ENCODE measurements around the gene TAS1R2.
A peak's percentile ranks its signal among the peaks of the same experiment; 100 is the strongest.

The TAS1R2 gene

GRCh38 chr1:18820791-18821641 is 38.4 kb downstream of the TAS1R2 start:
- DNase-seq (ENCODE audit: low read depth, low spot score) = peak; percentile 92

DNA sequence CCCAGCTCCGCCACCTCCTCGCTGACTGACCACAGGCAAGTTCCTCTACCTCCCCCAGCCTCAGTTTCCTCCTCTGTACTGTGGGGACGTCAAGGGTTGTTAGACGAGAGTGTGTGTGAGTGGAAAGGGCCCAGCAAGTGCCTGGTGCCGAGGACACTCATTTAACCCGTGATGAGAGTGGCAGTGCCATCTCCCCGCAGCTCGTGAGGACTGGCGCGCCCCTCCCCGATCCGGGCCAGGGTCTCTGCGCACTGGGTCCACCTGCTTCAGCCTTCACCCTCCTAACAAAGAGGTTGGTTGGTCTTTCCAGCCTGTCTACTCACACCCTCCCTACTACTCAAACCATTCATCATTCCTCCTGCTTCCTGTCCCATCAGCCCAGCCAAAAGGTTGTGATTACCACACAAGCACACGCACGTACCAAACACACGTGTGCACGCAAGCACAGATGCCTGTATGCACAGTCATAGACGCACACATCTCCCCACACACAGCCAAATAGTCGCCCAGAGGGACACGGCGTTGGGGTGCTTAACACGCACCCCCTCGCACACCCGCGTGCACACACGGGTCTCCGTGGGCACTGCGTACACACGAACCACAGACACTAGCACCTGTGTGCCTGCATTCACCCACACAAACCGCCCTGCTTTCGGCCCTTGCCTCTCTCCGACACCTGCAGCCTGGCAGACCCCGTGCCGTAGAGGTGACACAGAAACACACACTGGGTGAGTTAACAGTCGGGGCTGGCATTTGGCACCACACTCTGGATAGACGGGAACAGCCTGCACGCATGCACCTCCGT is 39.3 kb downstream of the TAS1R2 start:
- peak; percentile 29 for DNase-seq (ENCODE audit: low read depth, low spot score)

- no peak for DNase-seq (ENCODE audit: low read depth, low spot score)
These were observed 40.3 kb downstream of the TAS1R2 start for GRCh38 chr1:18819203-18819602.

DNA sequence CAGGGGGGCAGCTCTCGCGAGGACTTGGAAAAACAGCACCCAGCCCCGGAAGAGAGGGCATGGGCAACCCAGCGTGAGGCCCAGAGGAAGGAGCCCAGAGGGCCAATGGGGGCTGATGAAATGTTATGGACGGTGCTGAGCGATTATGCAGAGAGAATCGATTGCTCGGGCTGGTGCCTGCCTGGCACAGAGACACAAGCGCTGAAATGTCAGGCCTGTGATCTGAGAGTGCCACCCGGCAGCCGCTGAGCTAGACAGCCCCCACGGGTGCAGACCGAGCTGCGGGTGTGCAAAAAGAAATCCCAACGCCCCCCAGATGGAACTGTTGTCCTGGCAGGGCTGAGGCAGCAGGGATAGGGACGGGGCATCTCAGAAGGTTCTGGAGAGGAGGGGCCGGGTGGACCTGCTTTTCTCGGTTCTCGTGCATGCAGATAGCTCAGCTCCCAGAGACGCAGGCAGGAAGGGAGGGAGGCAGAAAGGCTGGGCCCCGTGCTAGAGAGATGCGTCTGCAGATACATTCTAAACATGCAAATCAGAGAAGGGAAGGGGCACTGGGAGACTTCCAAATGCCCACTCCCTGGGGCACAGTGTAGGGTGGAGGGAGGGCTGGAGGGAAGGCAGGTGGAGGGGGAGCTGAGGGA is 41.5 kb downstream of the TAS1R2 start:
- no peak for DNase-seq (ENCODE audit: low read depth, low spot score)

- DNase-seq (ENCODE audit: low read depth, low spot score) = no peak
These were observed 42.1 kb downstream of the TAS1R2 start for GRCh38 chr1:18817316-18817715.

DNA sequence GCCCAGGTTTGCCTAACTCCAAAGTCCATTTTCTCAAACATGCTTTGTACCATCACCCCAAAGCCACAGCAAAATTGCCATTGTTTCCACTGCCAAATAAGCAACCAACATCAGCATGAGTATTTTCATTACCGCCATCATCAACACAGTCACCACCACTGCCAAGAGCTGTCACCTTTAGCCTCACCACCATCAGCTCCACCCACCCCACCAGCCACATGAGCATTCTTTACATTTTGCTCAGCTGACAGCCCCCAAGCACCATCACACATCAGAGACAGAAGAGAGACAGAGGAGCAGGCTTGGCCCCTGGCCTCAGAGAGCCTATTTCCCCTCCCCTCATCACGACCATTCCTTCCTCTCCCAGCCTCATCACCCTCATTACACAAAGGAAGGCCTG is 42.7 kb downstream of the TAS1R2 start:
- peak; percentile 42 for DNase-seq (ENCODE audit: low read depth, low spot score)

- no peak for DNase-seq (ENCODE audit: low read depth, low spot score)
These were observed 44.5 kb downstream of the TAS1R2 start for GRCh38 chr1:18814874-18815531.

GRCh38 chr1:18814425-18814824 is 45.0 kb downstream of the TAS1R2 start:
- DNase-seq (ENCODE audit: low read depth, low spot score) = no peak

DNA sequence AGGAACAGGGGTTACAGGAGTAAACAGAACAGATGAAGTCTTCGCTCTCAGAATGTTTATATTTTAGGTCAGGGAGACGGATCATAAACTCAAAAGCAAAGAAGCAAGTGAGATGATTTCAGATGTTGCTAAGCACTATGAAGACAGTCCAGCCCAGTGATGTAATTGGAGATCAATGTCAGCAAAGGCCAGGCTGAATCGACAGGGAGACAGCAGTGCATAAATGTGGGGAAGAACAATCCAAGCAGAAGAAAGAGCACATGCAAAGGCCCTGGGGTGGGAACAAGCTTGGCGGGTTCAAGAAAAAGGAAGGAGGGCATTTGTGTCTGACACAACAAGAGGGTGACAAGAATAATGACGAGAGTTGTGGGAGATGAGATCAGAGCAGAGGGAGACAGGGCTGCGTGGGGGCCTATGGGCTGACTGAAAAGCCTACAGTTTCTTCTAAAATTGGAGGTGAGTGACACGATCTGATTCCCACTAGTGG is 47.0 kb downstream of the TAS1R2 start:
- DNase-seq (ENCODE audit: low read depth, low spot score) = no peak

DNA sequence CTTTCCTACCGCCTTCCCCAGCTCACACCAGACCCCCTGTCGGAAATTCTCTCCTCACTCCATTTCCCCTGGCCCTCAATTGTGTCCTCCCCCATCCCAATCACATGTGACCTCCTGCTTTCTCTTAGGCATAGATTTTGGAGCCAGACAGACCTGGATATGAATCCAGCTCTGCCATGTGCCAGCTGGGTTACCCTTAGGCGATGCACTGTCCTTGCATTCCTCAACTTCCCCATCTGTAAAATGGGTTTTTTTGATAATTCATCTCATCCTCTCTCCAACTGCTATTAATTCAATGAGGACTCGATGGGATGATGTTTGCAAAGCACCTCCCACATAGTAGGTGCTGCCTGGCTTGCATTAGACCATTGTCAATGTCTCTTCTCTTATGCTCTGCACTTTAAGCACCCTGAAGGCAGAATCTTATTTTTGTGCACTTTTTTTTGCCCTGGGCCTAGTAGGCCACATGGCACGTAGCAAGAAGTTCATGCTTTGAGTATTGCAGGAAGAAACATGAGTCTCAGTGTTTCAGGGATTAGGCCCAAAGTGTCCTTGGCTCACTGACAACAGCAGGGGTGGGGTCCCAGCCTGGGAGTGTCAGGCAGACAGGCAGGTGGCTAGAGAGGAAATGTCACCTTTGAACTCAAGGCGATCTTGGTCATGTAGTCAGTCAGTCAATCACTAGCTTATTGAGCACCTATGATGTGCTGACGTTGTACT is 47.6 kb downstream of the TAS1R2 start:
- no peak for DNase-seq (ENCODE audit: low read depth, low spot score)

- DNase-seq (ENCODE audit: low read depth, low spot score) = no peak
These were observed 49.2 kb downstream of the TAS1R2 start for GRCh38 chr1:18809953-18810899.

- DNase-seq (ENCODE audit: low read depth, low spot score) = no peak
These were observed 50.9 kb downstream of the TAS1R2 start for GRCh38 chr1:18808550-18808949.

DNA sequence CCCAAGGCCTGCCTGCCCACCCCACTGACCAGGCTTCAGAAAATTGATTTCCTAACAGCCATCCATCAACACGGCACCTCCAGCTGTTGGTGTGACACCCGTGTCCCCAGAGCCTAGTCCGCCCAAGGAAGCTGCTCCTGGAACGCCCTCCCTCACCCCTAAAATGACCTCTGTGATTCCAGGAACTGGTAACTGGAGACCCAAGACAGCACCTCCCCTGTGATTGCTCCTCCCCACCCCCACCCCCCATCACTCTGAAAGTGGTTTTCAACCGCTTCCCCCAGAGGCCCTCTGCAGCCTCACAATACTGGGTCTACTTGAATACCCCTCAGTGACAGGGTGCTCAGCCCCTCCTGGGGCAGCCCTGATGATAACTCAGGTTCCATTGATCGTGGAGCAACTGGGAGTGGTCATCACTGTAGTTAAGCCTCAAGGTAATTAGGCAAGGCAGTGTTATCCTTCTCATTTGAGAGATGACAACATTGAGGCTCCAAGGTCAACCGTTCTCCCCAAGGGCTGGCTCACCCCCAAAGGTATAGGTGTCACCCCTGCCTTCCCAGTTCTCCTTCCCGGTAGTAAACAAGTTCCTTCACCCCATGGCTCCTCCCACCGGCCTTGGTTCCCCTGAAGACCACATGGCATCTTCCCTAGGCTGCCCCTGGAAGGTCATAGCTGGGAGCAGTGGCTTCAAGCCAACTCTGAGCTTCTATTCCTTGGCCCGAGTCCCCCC is 52.0 kb downstream of the TAS1R2 start:
- DNase-seq (ENCODE audit: low read depth, low spot score) = no peak

DNA sequence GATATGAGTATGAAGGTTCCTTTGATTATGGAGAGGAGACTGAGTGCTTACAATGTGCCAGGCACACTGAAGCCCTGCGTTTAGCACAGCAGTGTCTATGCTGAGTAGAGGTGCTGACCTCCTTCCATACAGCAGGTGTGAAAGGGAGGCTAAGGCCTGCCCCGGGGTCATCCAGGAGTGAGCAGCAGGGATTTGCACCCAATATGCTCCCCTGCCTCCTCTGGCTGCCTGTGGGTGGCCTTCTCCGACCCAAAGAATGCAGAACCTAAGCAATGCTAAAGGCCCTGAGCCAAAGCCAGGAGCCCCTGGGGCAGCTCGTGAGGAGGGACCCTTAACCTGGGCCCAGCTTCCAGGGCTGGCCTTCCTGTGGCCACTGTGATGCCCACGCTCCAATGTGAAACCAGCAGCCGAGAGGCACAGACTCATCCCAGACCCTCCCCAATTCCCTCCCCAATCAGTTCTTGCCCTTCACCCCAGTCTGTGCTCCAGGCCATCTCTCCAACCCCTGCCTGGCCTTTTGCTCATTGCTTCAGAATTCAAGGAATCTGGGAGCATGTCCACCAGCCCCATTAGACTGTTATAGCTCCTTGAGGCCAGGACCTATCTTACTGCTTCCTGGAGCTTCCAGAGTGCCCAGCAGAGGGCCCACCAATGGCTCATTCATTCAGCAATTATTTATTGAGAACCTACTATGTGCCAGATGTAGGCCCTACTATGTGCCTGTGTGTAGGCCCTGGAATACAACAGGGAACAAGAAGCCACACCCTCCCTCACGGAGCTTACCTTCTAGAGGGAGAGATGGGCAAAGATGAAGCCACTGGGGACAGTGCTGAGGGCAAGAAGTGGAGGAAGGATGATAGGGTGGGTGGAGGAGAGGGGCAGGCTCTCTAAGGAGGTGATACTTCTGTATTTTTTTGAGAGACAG is 53.3 kb downstream of the TAS1R2 start:
- peak; percentile 63 for DNase-seq (ENCODE audit: low read depth, low spot score)

DNA sequence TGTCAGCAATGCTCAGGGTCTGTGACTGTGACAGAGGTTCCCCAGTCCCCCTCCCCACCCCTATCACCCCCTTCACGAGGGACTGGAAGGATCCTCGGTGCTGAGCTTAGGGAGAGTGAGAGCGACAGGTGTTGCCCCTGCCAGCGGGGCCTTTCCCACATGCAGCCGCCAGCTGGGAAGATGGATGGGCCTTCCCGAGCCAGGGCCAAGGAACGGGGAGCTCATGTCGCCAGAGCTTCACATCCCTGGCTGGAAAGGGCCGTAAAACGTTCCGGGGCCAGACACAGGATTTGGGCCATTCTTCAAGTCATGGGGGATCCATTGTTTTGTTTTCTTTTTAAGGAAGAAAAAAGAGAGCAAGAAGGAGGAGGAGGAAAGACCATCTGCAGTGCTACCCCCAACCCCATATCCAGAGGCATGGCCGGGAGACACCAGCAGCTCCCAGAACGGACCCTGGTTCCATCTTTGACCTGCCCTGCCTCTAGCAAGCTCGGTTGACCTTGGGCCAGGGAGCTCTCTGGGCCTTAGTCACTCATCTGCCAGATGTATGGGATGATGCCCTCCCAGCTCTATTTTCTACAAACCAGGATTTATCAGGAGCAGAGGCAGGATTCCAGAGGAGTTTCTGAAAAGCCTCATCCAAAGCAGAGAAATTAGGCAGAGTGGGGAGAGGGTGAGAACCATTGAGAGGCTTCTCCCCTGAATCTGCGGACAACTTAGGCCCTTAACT is 54.1 kb downstream of the TAS1R2 start:
- no peak for DNase-seq (ENCODE audit: low read depth, low spot score)

DNA sequence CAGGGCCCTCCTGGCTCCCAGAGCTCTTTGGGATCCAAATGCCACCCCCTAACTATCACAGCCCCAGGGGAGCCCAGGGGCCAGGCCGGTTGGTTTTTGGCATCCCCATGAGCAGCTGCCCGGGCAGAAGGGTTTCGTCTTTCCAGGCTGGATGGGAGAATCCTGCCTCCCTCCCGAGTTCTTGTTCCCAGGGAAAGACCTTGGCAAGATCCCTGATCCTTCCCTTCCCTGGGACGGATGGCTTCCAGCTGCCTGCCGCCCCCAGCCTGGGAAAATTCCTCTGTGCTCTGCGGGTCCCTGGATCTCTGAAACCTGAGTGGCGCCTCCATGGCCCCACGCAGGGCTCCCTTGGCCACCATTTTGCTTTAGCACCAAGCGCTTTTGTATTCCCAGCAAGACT is 55.6 kb downstream of the TAS1R2 start:
- no peak for DNase-seq (ENCODE audit: low read depth, low spot score)

DNA sequence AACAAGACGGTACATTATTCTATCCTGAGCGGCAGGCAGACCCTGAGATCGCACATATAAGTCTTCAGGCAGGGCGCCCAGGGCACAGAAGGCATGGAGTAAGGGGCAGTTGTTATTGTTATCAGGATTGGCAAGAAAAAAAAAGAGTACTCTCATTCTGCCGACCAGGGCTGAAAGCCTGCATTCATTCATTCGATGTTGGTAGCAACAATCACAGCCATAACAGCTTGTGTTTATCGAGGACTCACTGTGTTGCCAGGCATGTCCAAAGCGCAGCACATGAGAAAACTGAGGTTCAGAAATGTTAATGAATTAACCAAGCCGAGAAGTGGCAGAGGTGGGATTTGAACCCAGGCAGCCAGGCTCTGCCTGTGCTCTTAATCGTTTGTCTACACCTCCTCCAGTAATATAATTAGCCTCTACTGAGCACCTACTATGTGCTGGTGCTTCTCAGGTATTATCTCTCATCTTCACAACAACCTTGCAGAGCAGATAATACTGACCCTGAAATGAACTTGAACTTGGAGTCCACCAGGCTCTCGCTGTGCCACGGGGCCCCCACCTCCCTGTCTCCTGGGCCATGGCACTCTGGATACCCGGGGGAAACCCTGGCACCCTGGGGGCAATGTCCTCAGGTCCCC is 56.2 kb downstream of the TAS1R2 start:
- DNase-seq (ENCODE audit: low read depth, low spot score) = no peak
